ENCODE results near the gene RYR1. TPM values are rescaled to one million over a fixed set of nuclear protein-coding genes. Genes with fewer than 3 reads are reported as not detected.
A peak's percentile ranks its signal among the peaks of the same experiment; 100 is the strongest.

The RYR1 gene
- total RNA-seq, 1 donor from 2014 or later, result 0.03 TPM

GRCh38 chr19:38401148-38401547 is 32.3 kb upstream of the RYR1 start:
- no peak overlapping the region for H3K27ac Mint-ChIP-seq (ENCODE audit: unreplicated experiment)
- no peak for DNase-seq (ENCODE audit: extremely low spot score, unreplicated experiment)
- H3K36me3 Mint-ChIP-seq (ENCODE audit: unreplicated experiment), result peaks cover 6% of the 10 kb centered on the region
- TF ChIP-seq, protein P1, sequence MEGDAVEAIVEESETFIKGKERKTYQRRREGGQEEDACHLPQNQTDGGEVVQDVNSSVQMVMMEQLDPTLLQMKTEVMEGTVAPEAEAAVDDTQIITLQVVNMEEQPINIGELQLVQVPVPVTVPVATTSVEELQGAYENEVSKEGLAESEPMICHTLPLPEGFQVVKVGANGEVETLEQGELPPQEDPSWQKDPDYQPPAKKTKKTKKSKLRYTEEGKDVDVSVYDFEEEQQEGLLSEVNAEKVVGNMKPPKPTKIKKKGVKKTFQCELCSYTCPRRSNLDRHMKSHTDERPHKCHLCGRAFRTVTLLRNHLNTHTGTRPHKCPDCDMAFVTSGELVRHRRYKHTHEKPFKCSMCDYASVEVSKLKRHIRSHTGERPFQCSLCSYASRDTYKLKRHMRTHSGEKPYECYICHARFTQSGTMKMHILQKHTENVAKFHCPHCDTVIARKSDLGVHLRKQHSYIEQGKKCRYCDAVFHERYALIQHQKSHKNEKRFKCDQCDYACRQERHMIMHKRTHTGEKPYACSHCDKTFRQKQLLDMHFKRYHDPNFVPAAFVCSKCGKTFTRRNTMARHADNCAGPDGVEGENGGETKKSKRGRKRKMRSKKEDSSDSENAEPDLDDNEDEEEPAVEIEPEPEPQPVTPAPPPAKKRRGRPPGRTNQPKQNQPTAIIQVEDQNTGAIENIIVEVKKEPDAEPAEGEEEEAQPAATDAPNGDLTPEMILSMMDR (IDR thresholded peaks at IDR 0.05), result no peak
- H3K4me1 Mint-ChIP-seq (ENCODE audit: unreplicated experiment), result peaks cover 8% of the 10 kb centered on the region
- H3K4me3 Mint-ChIP-seq (ENCODE audit: unreplicated experiment), result no peak overlapping the region
- no peaks in the 10 kb centered on the region for H3K27me3 Mint-ChIP-seq (ENCODE audit: unreplicated experiment)
- no peaks in the 10 kb centered on the region for H3K9me3 Mint-ChIP-seq (ENCODE audit: unreplicated experiment)

DNA sequence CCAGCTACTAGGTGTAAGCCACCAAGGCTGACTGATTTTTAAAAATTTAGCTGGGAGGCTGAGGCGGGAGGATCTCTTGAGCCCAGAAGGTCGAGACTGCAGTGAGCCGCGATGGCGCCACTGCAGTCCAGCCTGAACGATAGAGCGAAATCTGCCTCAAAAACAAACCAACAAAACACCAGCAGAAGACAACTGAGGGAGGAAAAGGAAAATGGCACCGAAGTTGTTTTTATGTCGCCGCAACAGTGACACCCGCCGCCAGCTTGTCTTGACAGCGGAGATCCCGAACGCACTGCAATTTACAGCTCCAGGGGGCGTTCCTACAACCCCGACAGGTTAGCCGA is 30.9 kb upstream of the RYR1 start:
- Mint-ChIP-seq H3K4me3 (ENCODE audit: unreplicated experiment) (peak overlapping the region; percentile 90), H3K9me3 (ENCODE audit: unreplicated experiment) (no peaks in the 10 kb centered on the region), H3K27ac (ENCODE audit: unreplicated experiment) (peak overlapping the region; percentile 41), H3K27me3 (ENCODE audit: unreplicated experiment) (no peaks in the 10 kb centered on the region), H3K4me1 (ENCODE audit: unreplicated experiment) (peaks cover 8% of the 10 kb centered on the region), H3K36me3 (ENCODE audit: unreplicated experiment) (peaks cover 6% of the 10 kb centered on the region)
- no peak for DNase-seq (ENCODE audit: extremely low spot score, unreplicated experiment)
- TF ChIP-seq, protein P1 (IDR thresholded peaks at IDR 0.05), result no peak

GRCh38 chr19:38402967-38403674 is 30.4 kb upstream of the RYR1 start, which contains the start of gene FAM98C:
Gene FAM98C, plus strand, starts transcription at chr19:38403093. Its CDS starts 61 bp downstream, at chr19:38403154.
- DNase-seq (ENCODE audit: extremely low spot score, unreplicated experiment), result peak; percentile 99
- TF ChIP-seq, protein P1 (IDR thresholded peaks at IDR 0.05), result peak; percentile 100
- Mint-ChIP-seq H3K9me3 (ENCODE audit: unreplicated experiment) (no peaks in the 10 kb centered on the region), H3K4me1 (ENCODE audit: unreplicated experiment) (peaks cover 8% of the 10 kb centered on the region), H3K4me3 (ENCODE audit: unreplicated experiment) (peak within 1 kb of the TSS; percentile 90), H3K27me3 (ENCODE audit: unreplicated experiment) (no peaks in the 10 kb centered on the region), H3K36me3 (ENCODE audit: unreplicated experiment) (peaks cover 8% of the 10 kb centered on the region), H3K27ac (ENCODE audit: unreplicated experiment) (peak within 1 kb of the TSS; percentile 79)

DNA sequence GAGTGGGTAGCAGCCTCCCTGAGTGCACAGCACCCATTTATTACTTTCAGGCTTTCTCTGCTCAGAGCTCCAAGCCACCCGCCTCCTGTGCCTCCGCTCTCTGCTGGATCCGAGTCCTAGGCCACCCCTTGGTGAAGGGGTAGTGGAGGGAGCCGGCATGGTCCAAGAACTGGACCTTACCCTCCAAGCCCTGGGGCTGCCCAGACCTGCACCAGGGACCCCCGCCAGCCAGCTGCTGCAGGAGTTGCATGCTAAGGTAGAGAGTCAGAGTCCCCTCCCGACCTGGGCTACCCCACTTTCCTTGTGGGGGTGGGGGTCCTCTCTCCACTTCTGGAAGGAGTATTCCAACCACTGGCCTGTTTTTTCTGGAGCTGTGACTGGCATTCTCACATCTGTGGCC is 28.6 kb upstream of the RYR1 start:
- Mint-ChIP-seq H3K27ac (ENCODE audit: unreplicated experiment) (no peak overlapping the region), H3K9me3 (ENCODE audit: unreplicated experiment) (no peaks in the 10 kb centered on the region), H3K4me1 (ENCODE audit: unreplicated experiment) (peaks cover 8% of the 10 kb centered on the region), H3K36me3 (ENCODE audit: unreplicated experiment) (peaks cover 9% of the 10 kb centered on the region), H3K4me3 (ENCODE audit: unreplicated experiment) (peak overlapping the region; percentile 32), H3K27me3 (ENCODE audit: unreplicated experiment) (no peaks in the 10 kb centered on the region)
- TF ChIP-seq, protein P1 (IDR thresholded peaks at IDR 0.05), result no peak
- no peak for DNase-seq (ENCODE audit: extremely low spot score, unreplicated experiment)

DNA sequence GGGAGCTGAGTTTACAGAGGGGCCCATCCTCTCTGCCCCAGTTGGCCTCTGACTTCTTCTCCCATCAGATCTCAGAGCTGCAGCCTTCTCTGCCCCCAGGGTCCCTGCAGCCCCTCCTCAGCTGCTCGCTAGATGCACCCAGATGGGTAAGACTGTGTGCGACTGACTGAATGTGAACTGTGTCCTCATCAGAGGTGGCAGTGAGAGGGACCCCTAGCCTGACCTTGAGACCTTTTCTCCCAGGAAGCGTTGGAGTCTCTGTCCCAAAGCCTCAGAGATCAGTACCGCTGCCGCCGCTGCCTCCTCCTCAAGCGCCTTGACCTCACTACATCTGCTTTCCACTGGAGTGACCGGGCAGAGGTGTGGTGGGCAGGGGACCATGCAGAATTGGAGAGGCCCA is 28.2 kb upstream of the RYR1 start:
- Mint-ChIP-seq H3K9me3 (ENCODE audit: unreplicated experiment) (no peaks in the 10 kb centered on the region), H3K27me3 (ENCODE audit: unreplicated experiment) (no peaks in the 10 kb centered on the region), H3K36me3 (ENCODE audit: unreplicated experiment) (peaks cover 10% of the 10 kb centered on the region), H3K27ac (ENCODE audit: unreplicated experiment) (no peak overlapping the region), H3K4me1 (ENCODE audit: unreplicated experiment) (peaks cover 8% of the 10 kb centered on the region), H3K4me3 (ENCODE audit: unreplicated experiment) (no peak overlapping the region)
- TF ChIP-seq, protein P1 (IDR thresholded peaks at IDR 0.05), result no peak
- DNase-seq (ENCODE audit: extremely low spot score, unreplicated experiment), result no peak
